Upper lobe of left lung (tissue), 6 donors: ENCODE measurements around the gene ADAMTS13. TPM values are rescaled to one million over a fixed set of nuclear protein-coding genes. Genes with fewer than 3 reads are reported as not detected.

Experiments
- ATAC-seq, 2 donors: fragments of 200-7000 bp; cut with Tn5 transposase; one replicate each; pipeline ENCODE4 v1.9.1; 2022; ENCODE audit warnings: mild to moderate bottlenecking in 2 of 2, moderate library complexity in 2 of 2; ENCODE audit not compliant: low FRiP score in 2 of 2
- DNase-seq, 2 donors: peaks; one replicate each; pipeline ENCODE4 v3.0.0-alpha.2; 2019 to 2020
- H3K27ac ChIP-seq, 4 donors: fragments of 200-600 bp; sonication (generic); one replicate each; pipeline ENCODE4 v1.5.1; 2016 to 2019
- H3K27me3 ChIP-seq, 4 donors: fragments of 200-600 bp; sonication (generic); one replicate each; pipeline ENCODE4 v1.5.1; 2017 to 2019
- H3K36me3 ChIP-seq, 4 donors: fragments of 200-600 bp; sonication (generic); one replicate each; pipeline ENCODE4 v1.5.1; 2016 to 2019
- H3K4me1 ChIP-seq, 4 donors: fragments of 200-600 bp; sonication (generic); one replicate each; pipeline ENCODE4 v1.5.1; 2018 to 2019
- H3K4me3 ChIP-seq, 4 donors: fragments of 200-600 bp; sonication (generic); one replicate each; pipeline ENCODE4 v1.5.1; 2017 to 2019; ENCODE audit warnings: mild to moderate bottlenecking in 2 of 4, moderate library complexity in 1 of 4
- H3K9me3 ChIP-seq, 4 donors: fragments of 200-600 bp; sonication (generic); one replicate each; pipeline ENCODE4 v1.5.1; 2018 to 2019
- EP300 ChIP-seq, 4 donors: sonication (generic); formaldehyde crosslinking; IDR thresholded peaks; one replicate each; pipeline ENCODE4 v1.5.1; 2017; ENCODE audit warnings: antibody characterized with exemption in 4 of 4, control low read depth in 2 of 4
- POLR2A ChIP-seq, 4 donors: fragments of 450-650 bp; IDR thresholded peaks; one replicate each; pipeline ENCODE4 v1.5.1; 2016 to 2017; ENCODE audit warnings: antibody characterized with exemption in 4 of 4, mild to moderate bottlenecking in 2 of 4
- POLR2AphosphoS5 ChIP-seq, 2 donors: sonication (generic); formaldehyde crosslinking; IDR thresholded peaks; one replicate each; pipeline ENCODE4 v1.5.1; 2017; ENCODE audit warnings: antibody characterized with exemption in 2 of 2
- WGBS, 2 donors: methylation state at CpG; one replicate each; pipeline ENCODE4 v1.1.5; 2017 to 2018; 5-methylcytosine and 5-hydroxymethylcytosine counted together
- total RNA-seq, 6 donors: library from RNA; depleted of rRNA in 4 of 6; stranded (reverse); fragments of >200 nt in 4 of 6; gene quantifications; one replicate each; pipeline versions ENCODE4 v1.1.0 to v1.2.1, GENCODE V29; 2016 to 2021
- TF ChIP-seq, protein P1 (sequence below), 6 experiments: fragments of 450-650 bp in 4 of 6; fragments of 200-600 bp in 2 of 6; sonication (generic) in 2 of 6; IDR thresholded peaks; one replicate each; pipeline ENCODE4 v1.5.1; 2016 to 2019; ENCODE audit warnings: antibody characterized with exemption in 6 of 6
- donor health status: DM: no; HTN: no; CAD: no; lungs with moderate emphysema.
- donor health status: DM: no; HTN: yes; CAD: no; lungs with severe emphysema.

Gene ADAMTS13
- total RNA-seq, 6 donors from 2014 or later, result 1.4 to 9.4 (median 2.5) TPM

DNA sequence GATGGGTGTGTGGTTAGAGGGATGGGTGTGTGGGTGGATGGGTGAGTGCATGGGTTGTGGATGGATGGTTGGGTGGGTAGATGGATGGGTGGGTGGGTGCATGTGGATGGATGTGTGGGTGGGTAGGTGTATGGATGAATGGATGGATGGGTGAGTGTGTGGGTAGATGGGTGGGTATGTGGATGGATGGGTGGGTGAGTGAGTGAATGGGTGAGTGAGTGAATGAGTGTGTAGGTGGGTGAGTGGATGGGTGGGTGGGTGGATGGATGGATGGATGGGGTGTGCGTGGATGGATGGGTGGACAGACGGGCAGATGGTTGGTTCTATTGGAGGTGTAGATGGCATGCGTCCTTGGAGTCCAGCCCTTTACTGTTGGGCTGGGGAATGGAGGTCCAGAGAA, 28.8 kb upstream of the ADAMTS13 start:
- ATAC-seq, result no peak
- Histone ChIP-seq H3K9me3 (no peaks in the 10 kb centered on the region), H3K27me3 (no peaks in the 10 kb centered on the region), H3K27ac (no peak overlapping the region), H3K36me3 (no peaks in the 10 kb centered on the region), H3K4me3 (no peak overlapping the region), H3K4me1 (no peaks in the 10 kb centered on the region)
- no peak for DNase-seq
- WGBS, 2 donors, result 94 to 97% methylated on average over 3 of the region's 3 CpGs
- no peak for TF ChIP-seq POLR2A (IDR thresholded peaks at IDR 0.05)

DNA sequence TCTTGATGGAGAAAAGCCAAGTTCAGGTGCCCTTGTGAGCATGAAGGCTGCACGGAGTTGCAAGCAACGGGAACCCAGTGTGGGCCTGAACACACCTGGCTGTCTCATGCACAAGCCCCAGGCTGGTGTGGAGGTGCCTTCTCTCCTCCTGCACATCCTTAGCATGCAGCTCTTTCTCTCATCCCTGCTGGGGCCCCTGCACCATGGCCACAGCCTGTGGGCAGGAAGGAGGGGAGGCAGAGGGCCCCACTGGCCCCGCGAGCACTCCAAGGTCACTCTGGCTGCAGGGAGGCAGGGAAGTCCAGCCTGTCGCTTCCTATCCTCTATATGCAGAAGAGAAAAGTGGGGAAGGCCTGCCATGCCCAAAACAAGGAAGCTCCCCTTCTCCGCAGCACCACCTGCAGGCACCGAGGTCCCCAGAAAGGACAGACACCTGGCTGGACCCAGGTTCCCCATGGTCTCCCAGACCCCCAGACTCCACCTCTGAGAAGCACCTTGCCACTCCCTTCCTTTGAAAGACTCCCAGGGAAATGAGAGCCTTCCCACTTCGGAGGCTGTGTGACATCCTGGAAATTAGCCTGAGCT, 27.4 kb upstream of the ADAMTS13 start:
- Histone ChIP-seq H3K9me3 (no peaks in the 10 kb centered on the region), H3K4me1 (no peaks in the 10 kb centered on the region), H3K27me3 (no peaks in the 10 kb centered on the region), H3K4me3 (no peak overlapping the region), H3K27ac (no peak overlapping the region), H3K36me3 (no peaks in the 10 kb centered on the region)
- DNase-seq (no peak), ATAC-seq (no peak)
- WGBS, 2 donors, result 28 to 42% methylated on average over 8 of the region's 8 CpGs
- TF ChIP-seq EP300 (IDR thresholded peaks at IDR 0.05), result no peak
- TF ChIP-seq POLR2AphosphoS5 (IDR thresholded peaks at IDR 0.05), result no peak
- TF ChIP-seq, protein P1, sequence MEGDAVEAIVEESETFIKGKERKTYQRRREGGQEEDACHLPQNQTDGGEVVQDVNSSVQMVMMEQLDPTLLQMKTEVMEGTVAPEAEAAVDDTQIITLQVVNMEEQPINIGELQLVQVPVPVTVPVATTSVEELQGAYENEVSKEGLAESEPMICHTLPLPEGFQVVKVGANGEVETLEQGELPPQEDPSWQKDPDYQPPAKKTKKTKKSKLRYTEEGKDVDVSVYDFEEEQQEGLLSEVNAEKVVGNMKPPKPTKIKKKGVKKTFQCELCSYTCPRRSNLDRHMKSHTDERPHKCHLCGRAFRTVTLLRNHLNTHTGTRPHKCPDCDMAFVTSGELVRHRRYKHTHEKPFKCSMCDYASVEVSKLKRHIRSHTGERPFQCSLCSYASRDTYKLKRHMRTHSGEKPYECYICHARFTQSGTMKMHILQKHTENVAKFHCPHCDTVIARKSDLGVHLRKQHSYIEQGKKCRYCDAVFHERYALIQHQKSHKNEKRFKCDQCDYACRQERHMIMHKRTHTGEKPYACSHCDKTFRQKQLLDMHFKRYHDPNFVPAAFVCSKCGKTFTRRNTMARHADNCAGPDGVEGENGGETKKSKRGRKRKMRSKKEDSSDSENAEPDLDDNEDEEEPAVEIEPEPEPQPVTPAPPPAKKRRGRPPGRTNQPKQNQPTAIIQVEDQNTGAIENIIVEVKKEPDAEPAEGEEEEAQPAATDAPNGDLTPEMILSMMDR (IDR thresholded peaks at IDR 0.05), result no peak
- no peak for TF ChIP-seq POLR2A (IDR thresholded peaks at IDR 0.05)

DNA sequence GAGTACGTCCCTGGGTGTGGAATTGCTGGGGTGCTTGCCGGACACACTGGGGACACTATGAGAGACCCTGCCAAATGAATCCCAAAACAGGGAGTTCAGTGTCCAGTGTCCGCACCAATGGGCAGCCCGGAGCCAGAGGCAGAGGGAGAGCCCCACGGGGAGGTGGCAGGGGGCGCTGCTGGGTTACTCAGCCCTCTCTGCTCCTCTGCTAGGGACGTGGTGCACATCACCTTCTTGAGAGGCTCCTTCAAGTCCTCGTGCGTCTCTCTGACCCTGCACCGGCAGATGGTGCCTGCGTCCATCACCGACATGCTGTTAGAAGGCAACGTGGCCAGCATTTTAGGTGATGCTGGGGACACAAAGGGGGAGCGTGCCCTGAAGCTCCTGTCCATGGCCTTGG, 25.2 kb upstream of the ADAMTS13 start:
- TF ChIP-seq, protein P1 (IDR thresholded peaks at IDR 0.05), result no peak
- TF ChIP-seq POLR2AphosphoS5 (IDR thresholded peaks at IDR 0.05), result no peak
- TF ChIP-seq EP300 (IDR thresholded peaks at IDR 0.05), result no peak
- TF ChIP-seq POLR2A (IDR thresholded peaks at IDR 0.05), result no peak
- Histone ChIP-seq H3K27ac (no peak overlapping the region), H3K4me3 (no peak overlapping the region), H3K27me3 (no peaks in the 10 kb centered on the region), H3K4me1 (no peaks in the 10 kb centered on the region), H3K9me3 (no peaks in the 10 kb centered on the region), H3K36me3 (peaks cover 0 to 3% (median 0%) of the 10 kb centered on the region in 4 donors)
- WGBS, 2 donors, result 38 to 40% methylated on average over 6 to 14 of the region's 14 CpGs
- ATAC-seq (no peak), DNase-seq (no peak)

DNA sequence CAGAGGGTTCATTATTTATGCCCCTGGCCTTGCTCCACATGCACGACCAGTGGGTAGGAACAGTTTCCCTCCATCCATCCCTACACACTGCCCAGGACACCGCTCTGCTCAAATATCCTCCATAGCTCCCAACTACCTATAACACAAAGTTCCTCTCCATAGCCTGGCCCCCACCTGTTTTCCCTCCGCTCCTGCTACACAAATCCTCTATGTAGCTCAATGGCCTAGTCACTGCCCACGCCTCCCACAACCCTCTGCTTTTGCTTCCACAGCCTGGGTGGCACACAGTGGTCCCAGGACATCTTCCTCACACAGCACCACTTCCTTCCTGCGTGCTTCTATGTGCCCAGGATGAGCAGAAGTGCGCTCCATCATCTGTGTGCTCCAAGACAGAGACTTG, 24.8 kb upstream of the ADAMTS13 start:
- H3K9me3 ChIP-seq, result no peaks in the 10 kb centered on the region
- ATAC-seq, result no peak

DNA sequence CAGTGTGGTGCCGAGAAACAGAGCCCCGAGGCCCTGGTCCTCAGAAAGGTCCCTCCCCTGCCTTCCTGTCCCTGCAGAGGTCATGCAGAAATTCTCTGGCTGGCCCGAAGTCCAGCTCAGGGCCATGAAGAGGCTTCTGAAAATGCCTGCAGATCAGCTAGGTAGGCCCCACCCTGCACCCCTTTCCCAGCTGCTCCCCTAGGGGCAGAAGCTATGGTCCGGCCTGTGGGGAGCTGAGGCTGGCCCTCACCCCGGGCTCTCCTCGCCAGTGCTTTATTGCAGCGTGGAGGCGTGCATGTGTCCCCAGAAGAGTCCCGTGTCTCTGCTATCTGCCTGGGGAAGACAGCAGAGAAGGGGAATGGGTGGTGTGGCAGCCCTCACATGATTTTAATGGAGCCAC, 24.3 kb upstream of the ADAMTS13 start:
- Histone ChIP-seq H3K9me3 (no peaks in the 10 kb centered on the region), H3K36me3 (peaks cover 0 to 3% (median 0%) of the 10 kb centered on the region in 4 donors), H3K27ac (no peak overlapping the region), H3K4me3 (no peak overlapping the region), H3K27me3 (no peaks in the 10 kb centered on the region), H3K4me1 (no peaks in the 10 kb centered on the region)
- ATAC-seq (no peak), DNase-seq (no peak)
- TF ChIP-seq EP300 (IDR thresholded peaks at IDR 0.05) (no peak), POLR2A (IDR thresholded peaks at IDR 0.05) (no peak), POLR2AphosphoS5 (IDR thresholded peaks at IDR 0.05) (no peak)
- TF ChIP-seq, protein P1 (IDR thresholded peaks at IDR 0.05), result no peak
- WGBS, 2 donors, result 78% methylated on average over 7 to 9 of the region's 9 CpGs

More for the DNA sequence above, 24.8 kb upstream of the ADAMTS13 start:
- no peaks in the 10 kb centered on the region for H3K27me3 ChIP-seq
- H3K27ac ChIP-seq, result no peak overlapping the region
- TF ChIP-seq EP300 (IDR thresholded peaks at IDR 0.05), result no peak
- TF ChIP-seq, protein P1 (IDR thresholded peaks at IDR 0.05), result no peak
- no peak for TF ChIP-seq POLR2A (IDR thresholded peaks at IDR 0.05)
- no peak for TF ChIP-seq POLR2AphosphoS5 (IDR thresholded peaks at IDR 0.05)
- H3K36me3 ChIP-seq, result peaks cover 0 to 3% (median 0%) of the 10 kb centered on the region in 4 donors
- WGBS, 2 donors, result 77 to 81% methylated on average over 6 of the region's 6 CpGs
- no peak overlapping the region for H3K4me3 ChIP-seq
- H3K4me1 ChIP-seq, result no peaks in the 10 kb centered on the region
- no peak for DNase-seq
